ENCODE data around the gene TMEM42. TPM values are rescaled to one million over a fixed set of nuclear protein-coding genes. Genes with fewer than 3 reads are reported as not detected.

TMEM42 gene
- total and polyA plus RNA-seq, 7 donors: 7.5 to 15.6 (median 12.5) TPM

- no peak for ATAC-seq
Observed at GRCh38 chr3:44903751-44904150, 42.0 kb downstream of the TMEM42 start.

GRCh38 chr3:44905446-44906157 lies 43.9 kb downstream of the TMEM42 start:
- no peaks in the 10 kb centered on the region for H3K27me3 ChIP-seq (ENCODE audit: insufficient read depth in 3 of 3, low read length in 2 of 3)
- no peaks in the 10 kb centered on the region for H3K36me3 ChIP-seq (ENCODE audit: insufficient read depth in 1 of 2, low read depth in 1 of 2)
- H3K27ac ChIP-seq: no peak overlapping the region
- no peak for DNase-seq
- no peak overlapping the region for H3K4me3 ChIP-seq
- no peak for TF ChIP-seq CTCF (IDR thresholded peaks at IDR 0.05)
- ATAC-seq: no peak
- intact Hi-C loops (cut with DNase I): no loop called here
- H3K9me3 ChIP-seq: no peaks in the 10 kb centered on the region
- WGBS, 3 donors: 79 to 83% (median 81%) methylated on average over 3 of the region's 3 CpGs
- H3K4me1 ChIP-seq: no peaks in the 10 kb centered on the region

More at GRCh38 chr3:44903751-44904150, 42.0 kb downstream of the TMEM42 start:
- TF ChIP-seq CTCF (IDR thresholded peaks at IDR 0.05): no peak
- Histone ChIP-seq H3K27me3 (ENCODE audit: insufficient read depth in 3 of 3, low read length in 2 of 3) (peaks cover 0 to under 1% (median 0%) of the 10 kb centered on the region in 3 donors), H3K27ac (no peak overlapping the region), H3K4me1 (no peaks in the 10 kb centered on the region), H3K36me3 (ENCODE audit: insufficient read depth in 1 of 2, low read depth in 1 of 2) (no peaks in the 10 kb centered on the region), H3K4me3 (no peak overlapping the region), H3K9me3 (no peaks in the 10 kb centered on the region)
- WGBS, 3 donors: 90 to 94% (median 91%) methylated on average over 15 of the region's 15 CpGs
- intact Hi-C loops (cut with DNase I): no loop called here
- DNase-seq: no peak

- no peak for TF ChIP-seq CTCF (IDR thresholded peaks at IDR 0.05)
- Histone ChIP-seq H3K27ac (no peak overlapping the region), H3K4me1 (no peaks in the 10 kb centered on the region), H3K4me3 (no peak overlapping the region), H3K36me3 (ENCODE audit: insufficient read depth in 1 of 2, low read depth in 1 of 2) (no peaks in the 10 kb centered on the region), H3K27me3 (ENCODE audit: insufficient read depth in 3 of 3, low read length in 2 of 3) (no peaks in the 10 kb centered on the region), H3K9me3 (no peaks in the 10 kb centered on the region)
- ATAC-seq (no peak), DNase-seq (no peak)
- 71 to 91% (median 82%) methylated on average over 4 of the region's 4 CpGs for WGBS, 3 donors
- intact Hi-C loops (cut with DNase I): no loop called here
Observed at GRCh38 chr3:44906997-44907396, 45.3 kb downstream of the TMEM42 start.

GRCh38 chr3:44907612-44908011 lies 45.9 kb downstream of the TMEM42 start:
- Histone ChIP-seq H3K36me3 (ENCODE audit: insufficient read depth in 1 of 2, low read depth in 1 of 2) (no peaks in the 10 kb centered on the region), H3K9me3 (no peaks in the 10 kb centered on the region), H3K27me3 (ENCODE audit: insufficient read depth in 3 of 3, low read length in 2 of 3) (no peaks in the 10 kb centered on the region), H3K27ac (no peak overlapping the region), H3K4me3 (no peak overlapping the region), H3K4me1 (no peaks in the 10 kb centered on the region)
- WGBS, 3 donors: 39 to 49% (median 42%) methylated on average over 4 of the region's 4 CpGs
- ATAC-seq: no peak
- intact Hi-C loops (cut with DNase I): no loop called here
- no peak for TF ChIP-seq CTCF (IDR thresholded peaks at IDR 0.05)
- no peak for DNase-seq

- no peak for ATAC-seq
- Histone ChIP-seq H3K27me3 (ENCODE audit: insufficient read depth in 3 of 3, low read length in 2 of 3) (no peaks in the 10 kb centered on the region), H3K9me3 (no peaks in the 10 kb centered on the region), H3K4me1 (no peaks in the 10 kb centered on the region), H3K4me3 (no peak overlapping the region), H3K27ac (no peak overlapping the region), H3K36me3 (ENCODE audit: insufficient read depth in 1 of 2, low read depth in 1 of 2) (no peaks in the 10 kb centered on the region)
- intact Hi-C loops (cut with DNase I): no loop called here
- TF ChIP-seq CTCF (IDR thresholded peaks at IDR 0.05): no peak
- DNase-seq: no peak
- 19 to 43% (median 41%) methylated on average over 2 of the region's 2 CpGs for WGBS, 3 donors
Observed at GRCh38 chr3:44909063-44909462, 47.4 kb downstream of the TMEM42 start.
